Neural cell (in vitro differentiated cells): ENCODE results near the gene MIF. TPM values are rescaled to one million over a fixed set of nuclear protein-coding genes. Genes with fewer than 3 reads are reported as not detected.

Experiments used
- H2AFZ ChIP-seq: fragments of 200-600, 300-800 bp; sonication (generic), shearing (Covaris generic); 2 replicates; pipeline ENCODE4 v1.6.0; 2014; ENCODE audit warnings: low read depth, mild to moderate bottlenecking, antibody characterized with exemption, low read length, moderate library complexity
- H3F3A ChIP-seq: fragments of 200-600 bp; shearing (Covaris generic); 2 replicates; pipeline ENCODE4 v1.6.1; 2016; ENCODE audit warnings: mild to moderate bottlenecking, moderate library complexity, mixed read lengths, antibody characterized with exemption, low read length; ENCODE audit not compliant: insufficient read depth, poor library complexity, severe bottlenecking
- H3K27ac ChIP-seq: fragments of 200-600, 300-800 bp; sonication (generic), shearing (Covaris generic); 2 replicates; pipeline ENCODE4 v1.5.1; 2014; ENCODE audit warnings: mild to moderate bottlenecking, low read length, moderate library complexity
- H3K27me3 ChIP-seq: fragments of 300-800, 200-600 bp; sonication (generic), shearing (Covaris generic); 2 replicates; pipeline ENCODE4 v1.6.0; 2014; ENCODE audit warnings: mild to moderate bottlenecking, low read depth, low read length, moderate library complexity; ENCODE audit not compliant: insufficient read depth
- H3K36me3 ChIP-seq: fragments of 300-800, 200-600 bp; sonication (generic), shearing (Covaris generic); 2 replicates; pipeline ENCODE4 v1.5.1; 2014; ENCODE audit warnings: mild to moderate bottlenecking, antibody characterized with exemption, low read length, moderate library complexity; ENCODE audit not compliant: insufficient read depth
- H3K4me2 ChIP-seq: fragments of 300-800, 200-600 bp; sonication (generic), shearing (Covaris generic); 2 replicates; pipeline ENCODE4 v1.6.0; 2014; ENCODE audit warnings: mild to moderate bottlenecking, low read length
- H3K4me3 ChIP-seq: fragments of 300-800, 200-600 bp; sonication (generic), shearing (Covaris generic); 2 replicates; pipeline ENCODE4 v1.5.1; 2014; ENCODE audit warnings: mild to moderate bottlenecking, low read length, moderate library complexity
- H3K79me2 ChIP-seq: fragments of 200-600 bp; shearing (Covaris generic); replicated peaks from 2 replicates; pipeline ENCODE4 v1.6.0; 2014; ENCODE audit warnings: mild to moderate bottlenecking, low read length, moderate library complexity; ENCODE audit not compliant: insufficient read depth
- H3K9ac ChIP-seq: fragments of 300-800, 200-600 bp; sonication (generic), shearing (Covaris generic); 2 replicates; pipeline ENCODE4 v1.6.1; 2016; ENCODE audit warnings: mild to moderate bottlenecking, low read length, mixed read lengths
- H3K9me2 ChIP-seq: fragments of 200-600 bp; shearing (Covaris generic); 2 replicates; pipeline ENCODE4 v1.6.1; 2016; ENCODE audit warnings: mild to moderate bottlenecking, low read length, mixed read lengths; ENCODE audit not compliant: insufficient read depth
- H3K9me3 ChIP-seq: fragments of 200-600, 300-800 bp; sonication (generic), shearing (Covaris generic); 2 replicates; pipeline ENCODE4 v1.6.1; 2016; ENCODE audit warnings: mild to moderate bottlenecking, mixed run types, low read length, moderate library complexity, mixed read lengths
- H4K20me1 ChIP-seq: fragments of 200-600 bp; shearing (Covaris generic); 2 replicates; pipeline ENCODE4 v1.6.1; 2016; ENCODE audit warnings: mild to moderate bottlenecking, mixed run types; ENCODE audit not compliant: insufficient read depth
- CTCF ChIP-seq: fragments of 450-650 bp; IDR thresholded peaks from 2 replicates; pipeline ENCODE4 v1.5.1; 2014; ENCODE audit warnings: antibody characterized with exemption, mild to moderate bottlenecking, moderate library complexity; ENCODE audit not compliant: poor library complexity, severe bottlenecking
- EP300 ChIP-seq: fragments of 450-650 bp; conservative IDR thresholded peaks from 2 replicates; pipeline ENCODE4 v1.6.1; 2014; ENCODE audit warnings: antibody characterized with exemption, mild to moderate bottlenecking, moderate library complexity; ENCODE audit not compliant: poor library complexity, severe bottlenecking
- EZH2 ChIP-seq: fragments of 200-600, 300-800 bp; shearing (Covaris generic), sonication (generic); IDR thresholded peaks from 2 replicates; pipeline ENCODE4 v1.6.1; 2014; ENCODE audit warnings: antibody characterized with exemption, low read length, borderline replicate concordance, mild to moderate bottlenecking; ENCODE audit not compliant: insufficient read depth, poor library complexity, severe bottlenecking
- MXI1 ChIP-seq: fragments of 450-650 bp; conservative IDR thresholded peaks from 2 replicates; pipeline ENCODE4 v1.6.1; 2014; ENCODE audit warnings: antibody characterized with exemption, mild to moderate bottlenecking; ENCODE audit not compliant: poor library complexity, severe bottlenecking
- POLR2AphosphoS5 ChIP-seq: IDR thresholded peaks from 2 replicates; pipeline ENCODE4 v1.6.1; 2012
- RAD21 ChIP-seq: fragments of 450-650 bp; conservative IDR thresholded peaks from 2 replicates; pipeline ENCODE4 v1.6.1; 2014; ENCODE audit warnings: antibody characterized with exemption, mild to moderate bottlenecking, moderate library complexity
- REST ChIP-seq: IDR thresholded peaks from 2 replicates; pipeline ENCODE4 v1.6.1; 2012; ENCODE audit warnings: borderline replicate concordance
- SMC3 ChIP-seq: fragments of 450-650 bp; conservative IDR thresholded peaks from 2 replicates; pipeline ENCODE4 v1.6.1; 2014; ENCODE audit warnings: antibody characterized with exemption, mild to moderate bottlenecking, moderate library complexity; ENCODE audit not compliant: poor library complexity
- TAF1 ChIP-seq: IDR thresholded peaks from 2 replicates; pipeline ENCODE4 v1.6.1; 2012; ENCODE audit warnings: low read depth
- polyA plus RNA-seq: library from polyadenylated mRNA; depleted of rRNA; stranded (reverse); fragments of >200 nt; gene quantifications from 2 replicates; pipeline ENCODE4 v1.2.3, GENCODE V29; 2014

The MIF gene
- polyA plus RNA-seq, 1 donor from 2014 or later: 369 TPM

- H4K20me1 ChIP-seq: no peaks in the 10 kb centered on the region
- H2AFZ ChIP-seq: no peak overlapping the region
- H3K36me3 ChIP-seq: no peaks in the 10 kb centered on the region
- no peak overlapping the region for H3K9ac ChIP-seq
- H3K9me3 ChIP-seq: no peaks in the 10 kb centered on the region
- TF ChIP-seq POLR2AphosphoS5 (no peak), SMC3 (no peak), CTCF (no peak), EP300 (no peak), TAF1 (no peak), RAD21 (no peak), MXI1 (no peak), REST (no peak), EZH2 (no peak)
- H3K27me3 ChIP-seq: no peaks in the 10 kb centered on the region
- H3K27ac ChIP-seq: no peak overlapping the region
- no peaks in the 10 kb centered on the region for H3F3A ChIP-seq
- H3K79me2 ChIP-seq: no peaks in the 10 kb centered on the region
- H3K9me2 ChIP-seq: no peaks in the 10 kb centered on the region
- no peak overlapping the region for H3K4me3 ChIP-seq
- H3K4me2 ChIP-seq: no peak overlapping the region
Measured at GRCh38 chr22:23922921-23923320, 28.7 kb downstream of the MIF start.

DNA sequence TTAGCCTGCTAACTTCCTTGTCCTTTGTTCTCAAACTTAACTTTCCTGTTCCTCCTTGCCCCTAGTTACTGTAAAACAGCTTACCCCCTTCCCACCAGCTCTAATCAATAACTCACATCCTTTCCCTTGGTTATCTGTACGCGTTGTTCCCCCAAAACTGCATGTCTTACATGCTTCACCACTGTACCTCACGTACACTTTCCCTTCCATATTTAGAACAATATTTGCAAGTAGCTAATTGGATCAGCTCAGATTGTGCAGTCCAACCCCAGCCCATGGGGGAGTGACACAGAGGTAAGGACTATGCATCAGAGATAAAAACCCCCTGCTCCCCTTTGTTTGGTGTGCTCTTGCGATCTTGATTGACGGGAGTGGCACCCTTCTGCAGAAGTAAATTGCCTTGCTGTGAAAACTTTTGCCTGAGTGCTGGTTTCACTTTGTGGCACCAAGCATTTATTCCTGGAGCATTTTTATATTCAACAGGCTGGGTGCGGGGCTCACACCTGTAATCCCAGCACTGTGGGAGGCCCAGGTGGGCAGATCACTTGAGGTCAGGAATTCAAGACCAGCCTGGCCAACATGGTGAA is 30.9 kb downstream of the MIF start:
- Histone ChIP-seq H3K36me3 (no peaks in the 10 kb centered on the region), H3K4me3 (no peak overlapping the region), H3K9me3 (no peaks in the 10 kb centered on the region), H3F3A (no peaks in the 10 kb centered on the region), H3K27me3 (no peaks in the 10 kb centered on the region), H4K20me1 (no peaks in the 10 kb centered on the region), H3K9me2 (no peaks in the 10 kb centered on the region), H2AFZ (no peak overlapping the region), H3K4me2 (no peak overlapping the region), H3K9ac (no peak overlapping the region), H3K79me2 (no peaks in the 10 kb centered on the region), H3K27ac (no peak overlapping the region)
- TF ChIP-seq CTCF (no peak), EP300 (no peak), POLR2AphosphoS5 (no peak)
